HG03457 (cell line): Measurements from ENCODE around the gene LRRC7.

Source experiments
- ATAC-seq: cut with Tn5 transposase; IDR thresholded peaks from one replicate; pipeline ENCODE4 v1.9.1; 2021; ENCODE audit warnings: moderate number of reproducible peaks; ENCODE audit not compliant: unreplicated experiment

The LRRC7 gene

DNA sequence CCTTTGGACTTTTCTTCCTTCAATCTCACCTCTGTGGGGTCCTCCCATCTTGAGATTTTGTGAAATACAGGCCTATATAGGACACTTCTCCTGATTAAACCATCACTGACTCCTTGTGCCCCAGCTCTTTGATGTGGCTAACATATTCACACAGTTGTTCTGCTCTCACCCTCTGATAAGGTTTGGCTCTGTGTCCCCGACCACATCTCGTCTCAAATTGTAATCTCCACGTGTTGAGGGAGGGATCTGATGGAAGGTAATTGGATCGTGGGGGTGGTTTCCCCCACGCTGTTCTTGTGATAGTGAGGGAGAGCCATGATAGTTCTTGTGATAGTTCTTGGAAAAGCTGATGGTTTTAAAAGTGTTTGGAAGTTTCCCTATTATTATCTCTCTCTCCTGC lies 19.7 kb downstream of the LRRC7 start:
- no peak for ATAC-seq

DNA sequence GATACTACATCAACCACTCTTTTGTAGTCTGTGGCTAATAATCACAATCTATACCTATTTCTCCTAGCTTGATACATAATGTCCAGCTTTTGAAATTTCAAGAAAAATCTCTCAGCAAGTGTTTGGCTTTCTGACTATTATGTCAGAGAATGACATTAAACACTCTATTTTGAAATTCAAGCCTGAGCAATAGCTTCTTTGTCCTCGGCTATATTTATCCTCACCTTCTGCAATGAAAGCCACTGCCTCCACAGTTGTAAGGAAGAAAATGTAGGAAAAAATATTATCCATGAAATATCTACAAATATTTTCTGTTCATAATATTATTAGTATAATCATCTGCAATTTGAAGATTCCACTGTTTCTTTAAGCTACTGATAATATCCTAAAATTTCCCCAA lies 22.1 kb downstream of the LRRC7 start:
- ATAC-seq: no peak

DNA sequence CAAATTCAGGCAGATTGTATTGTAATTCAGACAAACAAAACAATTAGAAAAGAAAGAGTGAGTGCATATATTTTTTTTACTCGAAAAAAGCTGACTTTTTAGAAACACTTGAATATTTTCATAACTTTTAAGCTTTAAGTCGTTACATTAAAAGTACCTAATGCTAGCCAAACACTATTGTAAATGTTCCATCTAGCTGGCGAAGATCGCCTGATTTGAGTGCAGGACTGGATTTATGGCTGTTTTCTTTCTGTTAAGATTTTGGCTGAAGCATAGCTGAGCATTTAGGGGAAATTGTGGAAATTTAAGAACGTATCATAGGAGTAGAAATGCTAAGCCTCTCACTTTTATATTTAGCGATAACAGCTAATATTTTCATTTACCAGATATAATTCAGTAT lies 24.6 kb downstream of the LRRC7 start:
- no peak for ATAC-seq

DNA sequence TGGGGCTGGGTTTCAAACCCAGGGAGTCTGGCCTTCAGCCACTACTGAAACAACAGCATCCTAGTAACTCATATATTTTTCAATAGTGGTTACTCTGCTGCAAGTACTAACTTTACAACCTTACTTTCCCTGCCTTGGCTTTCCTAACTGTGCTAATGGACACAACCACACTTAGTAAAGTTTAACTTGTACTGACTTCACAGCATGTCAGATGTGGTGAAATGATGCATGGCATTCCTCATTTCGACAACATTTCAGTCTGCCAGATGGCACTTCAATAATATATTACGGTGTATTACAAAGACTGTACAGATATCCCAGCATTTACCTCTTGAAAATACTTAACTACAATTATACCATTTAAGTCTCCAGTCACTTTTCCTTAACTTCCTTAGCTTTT lies 27.8 kb downstream of the LRRC7 start:
- ATAC-seq: no peak

DNA sequence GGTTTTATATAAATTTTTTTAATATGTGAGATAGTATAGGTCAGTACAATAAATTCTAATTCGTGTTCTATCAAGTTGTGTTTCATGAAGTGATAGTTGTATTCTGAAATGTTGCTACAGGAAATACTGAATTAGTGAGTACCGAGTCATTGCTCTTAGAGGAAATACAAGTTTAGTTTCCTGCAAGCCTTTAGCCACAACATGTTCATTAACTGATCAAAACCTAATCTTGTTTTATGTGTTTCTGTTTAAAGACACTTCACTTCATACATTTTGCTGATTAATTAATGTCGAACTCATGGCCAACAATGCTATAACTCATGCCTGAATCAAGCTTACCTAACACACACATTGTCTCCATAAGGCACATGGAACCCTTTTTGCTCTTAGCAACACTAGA lies 43.6 kb downstream of the LRRC7 start:
- ATAC-seq: no peak

DNA sequence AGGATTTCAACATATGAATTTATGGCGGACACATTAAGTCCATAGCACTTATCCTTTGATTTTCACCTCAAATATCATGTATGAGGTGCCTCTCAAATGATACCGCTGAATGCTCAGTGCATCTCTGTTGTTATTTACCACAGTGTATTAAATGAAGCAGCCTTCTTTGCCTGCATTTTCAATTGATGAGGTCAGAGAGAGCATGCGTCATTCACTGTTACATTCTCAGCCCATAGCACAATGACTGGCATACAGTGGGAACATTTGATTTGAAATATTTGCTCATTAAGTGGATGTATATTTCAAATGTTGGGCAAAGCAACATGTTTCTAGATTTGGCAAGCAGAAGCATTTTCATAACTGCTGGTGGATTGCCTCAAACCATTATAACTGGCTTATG lies 45.7 kb downstream of the LRRC7 start:
- ATAC-seq: no peak

DNA sequence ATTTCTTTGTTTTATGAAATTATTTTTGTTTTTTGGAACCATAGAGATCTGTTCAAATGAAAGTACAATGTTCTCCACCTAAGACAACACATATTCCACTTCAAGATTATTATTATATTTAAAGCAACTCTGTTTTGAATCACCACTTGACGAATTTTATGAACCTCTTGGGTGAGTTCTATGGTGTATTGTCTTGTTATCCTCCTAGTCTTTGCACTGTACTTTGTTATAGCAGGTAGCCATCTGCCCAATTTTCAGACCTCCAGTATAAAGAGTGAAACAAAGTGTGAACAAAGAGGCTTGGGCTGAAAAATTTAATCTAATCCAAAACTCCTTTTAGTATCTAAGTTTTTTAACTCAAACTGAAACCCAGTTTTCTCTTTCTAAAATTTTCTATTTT lies 71.0 kb downstream of the LRRC7 start:
- ATAC-seq: no peak

DNA sequence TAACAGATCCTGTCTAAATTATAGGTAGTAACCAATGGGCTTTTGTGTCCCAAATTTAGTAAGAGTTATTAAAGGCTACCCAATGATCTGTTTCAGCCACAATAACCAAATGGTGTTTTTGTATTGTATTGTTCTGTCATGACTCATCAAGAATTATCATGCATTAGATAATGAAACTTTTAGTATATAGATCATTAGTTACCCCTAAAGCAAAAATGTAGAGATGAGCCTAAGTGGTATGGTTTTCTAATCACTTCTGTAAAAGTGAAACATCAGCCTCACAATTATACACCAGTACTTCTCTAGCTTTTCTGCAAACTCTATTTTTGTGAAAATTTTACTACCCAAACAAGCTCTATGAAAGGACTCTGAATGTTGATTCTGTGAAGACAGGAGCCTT lies 71.4 kb downstream of the LRRC7 start:
- no peak for ATAC-seq

DNA sequence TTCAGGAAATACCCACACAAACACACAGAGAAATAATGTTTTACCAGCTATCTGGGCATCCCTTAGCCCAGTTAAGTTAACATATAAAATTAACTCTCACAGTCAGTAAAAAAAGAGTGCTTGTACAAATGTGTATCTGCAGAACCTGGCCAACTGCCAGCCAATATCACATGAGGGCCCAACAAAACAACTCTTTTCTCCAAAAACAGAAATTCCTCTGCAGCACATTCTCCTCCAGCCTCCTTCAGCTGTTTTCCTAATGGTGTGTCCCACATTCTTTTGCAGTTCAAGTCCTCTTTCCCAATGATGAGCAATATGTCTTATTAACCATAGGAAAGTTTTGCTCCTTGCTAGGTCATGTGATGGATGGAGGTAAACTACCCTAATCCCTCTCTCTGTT lies 75.5 kb downstream of the LRRC7 start:
- no peak for ATAC-seq

DNA sequence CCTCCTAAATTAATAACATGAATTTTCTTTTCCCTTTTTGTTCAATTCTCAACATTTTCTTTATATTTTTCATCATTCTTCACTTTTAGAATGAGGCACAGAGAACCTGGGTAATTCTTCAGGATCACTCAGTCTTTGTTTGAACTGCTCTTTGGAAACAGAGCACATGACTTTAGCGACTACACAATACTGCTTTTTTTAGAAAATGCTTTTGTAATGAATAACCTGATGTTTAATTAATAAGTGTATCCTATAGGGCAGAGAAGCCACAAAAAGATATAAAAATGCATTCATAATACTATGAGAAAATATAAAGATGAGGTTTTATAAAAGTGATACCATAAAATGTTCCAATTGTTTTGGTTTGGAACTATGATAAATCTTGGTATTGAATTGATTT lies 77.8 kb downstream of the LRRC7 start:
- ATAC-seq: no peak

DNA sequence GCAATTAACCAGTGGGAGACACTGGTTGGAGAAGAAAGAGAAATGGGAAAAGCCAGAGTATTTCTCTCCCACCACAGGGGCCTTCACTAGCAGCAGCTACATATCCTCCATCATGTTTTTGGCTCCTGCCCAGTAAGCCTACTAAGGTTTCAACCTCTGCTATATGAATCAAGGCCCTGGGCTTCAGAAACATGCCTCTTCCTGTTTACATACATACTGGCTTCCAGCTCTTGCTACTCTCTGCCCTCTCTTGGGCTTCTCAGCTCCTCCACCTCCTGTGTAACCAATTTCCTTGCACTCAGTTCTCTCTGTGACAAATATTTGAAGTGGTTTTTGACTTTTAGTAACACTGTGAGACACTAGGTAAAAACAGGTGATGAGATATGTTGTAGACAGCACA lies 80.8 kb downstream of the LRRC7 start:
- ATAC-seq: no peak

DNA sequence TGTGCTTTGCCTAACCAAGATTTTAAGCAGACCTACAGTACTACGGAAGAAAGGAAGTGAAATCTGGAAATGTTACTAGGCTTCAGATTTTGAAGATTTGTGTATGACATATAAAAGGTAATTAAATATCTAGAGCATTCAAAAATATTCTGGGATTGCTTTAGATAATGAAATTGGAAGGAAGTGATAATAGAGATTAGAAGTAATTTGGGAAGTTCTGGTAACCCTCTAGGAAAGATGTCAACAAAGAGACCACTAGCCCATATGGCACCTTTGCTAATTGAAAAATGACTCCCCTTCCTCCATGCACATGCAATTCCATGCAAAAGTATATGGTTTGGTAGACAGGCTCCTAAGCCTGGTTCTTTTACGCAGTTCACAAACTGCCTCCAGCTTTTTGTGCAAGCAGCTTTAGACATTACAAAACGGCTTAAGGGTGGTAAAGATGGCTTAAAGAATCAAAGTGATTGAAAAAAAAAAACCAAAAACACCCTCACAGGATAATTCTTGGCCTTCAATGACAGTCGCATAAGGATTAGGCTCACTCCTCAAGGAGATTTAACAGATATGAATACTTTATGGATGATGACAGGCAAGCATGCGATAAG lies 81.8 kb downstream of the LRRC7 start:
- ATAC-seq: no peak

DNA sequence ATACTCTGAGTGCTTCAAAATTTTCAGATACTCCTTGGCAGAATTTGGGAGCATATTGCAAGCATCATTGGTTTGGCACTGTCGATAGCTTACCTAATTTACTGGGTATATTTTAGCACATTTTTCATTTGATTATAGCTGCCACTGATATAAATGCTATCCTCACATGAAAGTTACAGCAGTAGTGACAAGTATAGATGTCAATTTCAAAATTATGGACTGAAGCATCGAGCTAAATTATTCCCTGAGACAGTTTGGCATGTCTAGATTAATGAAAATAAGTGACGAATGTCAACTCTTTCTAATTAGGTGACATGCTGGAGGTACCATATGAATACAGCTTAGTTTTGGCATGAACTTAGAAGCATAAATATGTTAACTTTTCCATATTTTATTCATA lies 83.1 kb downstream of the LRRC7 start:
- ATAC-seq: no peak

DNA sequence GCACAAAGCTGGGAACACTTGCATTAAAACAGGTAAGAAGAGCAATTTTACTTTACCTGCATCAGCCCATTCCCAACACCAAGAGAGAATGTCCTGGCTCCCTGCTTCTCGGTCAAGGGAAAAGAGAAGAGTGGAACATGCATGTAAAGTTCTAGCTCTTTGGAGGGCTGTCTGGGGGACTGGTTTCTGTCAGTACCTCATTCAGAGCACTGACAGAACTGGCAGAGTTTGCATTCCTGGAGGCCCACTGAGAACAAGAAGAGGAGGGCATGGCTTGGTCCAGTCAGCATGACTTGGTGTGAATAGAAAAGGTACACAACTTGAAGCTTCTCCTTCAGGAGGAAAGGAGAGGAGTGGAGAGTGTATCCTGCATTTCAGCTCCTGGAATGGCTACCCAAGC lies 83.9 kb downstream of the LRRC7 start:
- ATAC-seq: no peak

DNA sequence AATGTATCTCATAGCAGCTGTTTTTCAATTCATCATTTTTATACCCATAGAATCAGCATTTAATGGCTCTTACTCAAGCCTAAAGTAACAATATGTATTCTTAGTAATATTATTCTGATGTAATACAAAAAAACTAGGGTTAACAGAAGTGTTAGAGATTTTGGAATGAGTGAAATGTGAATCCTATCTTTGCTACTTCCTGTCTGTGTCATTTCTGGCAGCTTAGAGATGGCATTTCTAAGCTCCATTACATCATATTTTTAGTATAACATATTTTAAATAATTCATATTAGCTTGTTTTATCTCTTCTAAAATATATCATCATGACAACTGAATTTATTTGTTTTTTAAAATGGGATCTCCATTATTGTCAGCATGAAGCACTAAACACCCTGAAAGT lies 90.2 kb downstream of the LRRC7 start:
- no peak for ATAC-seq

DNA sequence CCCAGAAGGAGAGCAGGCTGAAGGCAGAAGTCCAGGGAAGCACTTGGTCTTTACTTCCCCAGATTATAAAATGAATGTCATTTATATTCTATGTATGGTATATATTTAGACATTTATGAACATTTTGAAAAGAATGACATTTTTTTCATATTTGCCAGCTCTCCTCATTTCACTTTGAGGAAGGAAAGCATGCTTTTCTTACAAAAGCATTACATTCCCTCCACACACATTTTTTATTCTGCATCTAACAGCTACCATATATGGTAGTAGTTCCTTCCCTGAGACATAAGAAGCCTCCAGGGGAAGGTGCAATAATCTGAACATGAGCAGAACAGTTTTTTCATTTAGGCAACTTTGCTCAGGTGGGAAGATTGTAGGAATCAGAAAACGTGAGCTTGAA lies 94.0 kb downstream of the LRRC7 start:
- ATAC-seq: no peak

DNA sequence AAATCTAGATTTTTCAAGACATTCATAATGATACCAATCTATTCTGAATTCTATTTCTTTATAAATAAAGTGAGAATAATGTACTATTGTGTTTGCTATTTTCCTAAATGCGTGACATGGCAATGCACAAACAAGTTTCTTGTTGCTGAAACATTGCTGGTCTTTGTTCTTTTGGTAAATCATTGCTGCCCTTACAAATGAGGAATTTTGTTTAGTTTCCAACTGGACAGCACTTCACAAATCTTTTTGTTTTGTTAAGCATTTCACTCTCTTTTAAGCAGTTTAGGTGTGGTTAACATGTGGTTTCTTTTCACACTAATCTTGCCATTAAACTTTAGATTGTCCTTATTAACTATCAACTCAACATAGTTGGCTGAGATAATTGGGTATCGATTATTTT lies 94.6 kb downstream of the LRRC7 start:
- ATAC-seq: no peak

DNA sequence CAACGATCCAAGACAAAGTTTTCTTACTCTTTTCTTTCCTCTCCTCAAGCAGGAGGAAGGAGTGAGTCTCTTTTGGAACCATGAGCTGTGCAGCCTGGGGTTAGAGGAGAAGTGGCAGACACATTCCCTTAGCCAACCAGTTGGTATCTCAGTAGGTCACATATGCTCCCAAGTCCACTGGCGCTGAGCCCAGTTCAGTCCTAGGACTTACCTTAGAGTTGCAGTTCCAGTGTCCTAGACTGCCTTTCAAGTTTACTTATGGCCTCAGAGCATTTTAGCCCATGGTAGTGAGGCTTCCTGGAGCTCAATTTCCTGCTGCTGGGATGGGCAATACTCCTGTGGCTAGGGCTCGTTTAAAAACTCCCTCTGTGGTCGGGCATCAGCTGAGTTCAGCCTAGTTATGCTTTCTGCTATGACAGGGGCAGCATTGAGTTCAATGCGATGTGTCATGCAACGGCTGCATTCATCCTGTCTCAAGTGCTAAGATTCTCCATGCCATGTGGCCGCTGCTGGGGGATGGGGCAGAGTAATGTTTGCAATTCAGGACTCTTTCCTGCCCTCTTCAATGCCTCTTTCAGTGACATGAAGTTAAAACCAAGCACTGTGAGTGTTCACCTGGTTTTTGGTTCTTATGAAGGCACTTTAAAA lies 103.8 kb downstream of the LRRC7 start:
- ATAC-seq: no peak

DNA sequence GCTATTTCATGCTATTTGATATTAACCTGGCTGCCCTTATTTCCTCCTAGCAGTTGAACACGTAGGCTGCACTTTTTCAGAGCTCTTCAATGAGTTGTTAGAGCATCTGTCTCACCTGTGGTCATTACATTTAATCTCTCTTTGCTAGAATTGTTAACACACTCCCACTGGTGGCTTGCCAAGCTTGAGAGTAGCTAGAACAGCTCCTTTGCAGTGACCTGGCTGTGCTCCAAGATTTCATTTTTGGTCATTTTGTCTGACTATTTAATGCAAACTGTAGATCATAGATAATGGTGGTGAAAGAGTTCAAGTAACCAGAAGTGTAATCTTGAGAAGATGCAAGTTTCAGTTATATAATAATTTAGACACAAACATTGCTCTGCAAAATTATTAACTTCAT lies 105.6 kb downstream of the LRRC7 start:
- no peak for ATAC-seq

DNA sequence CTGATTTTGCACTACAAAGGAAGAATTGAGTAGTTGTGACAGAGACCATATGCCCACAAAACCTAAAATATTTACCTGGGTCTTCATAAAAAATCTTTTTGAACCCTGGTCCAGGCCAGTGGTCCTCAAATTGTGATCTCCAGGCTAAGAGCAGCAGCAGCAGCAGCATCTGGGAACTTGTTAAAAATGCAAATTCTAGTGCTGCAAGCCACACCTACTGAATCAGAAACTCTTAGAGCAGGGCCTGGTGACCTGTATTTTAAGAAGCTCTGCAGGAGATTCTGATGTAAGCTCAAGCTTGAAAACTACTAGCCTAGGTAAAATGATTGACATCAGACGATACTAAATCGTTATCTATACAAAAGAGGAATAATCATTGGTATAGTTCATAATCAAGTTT lies 112.2 kb downstream of the LRRC7 start:
- ATAC-seq: no peak

DNA sequence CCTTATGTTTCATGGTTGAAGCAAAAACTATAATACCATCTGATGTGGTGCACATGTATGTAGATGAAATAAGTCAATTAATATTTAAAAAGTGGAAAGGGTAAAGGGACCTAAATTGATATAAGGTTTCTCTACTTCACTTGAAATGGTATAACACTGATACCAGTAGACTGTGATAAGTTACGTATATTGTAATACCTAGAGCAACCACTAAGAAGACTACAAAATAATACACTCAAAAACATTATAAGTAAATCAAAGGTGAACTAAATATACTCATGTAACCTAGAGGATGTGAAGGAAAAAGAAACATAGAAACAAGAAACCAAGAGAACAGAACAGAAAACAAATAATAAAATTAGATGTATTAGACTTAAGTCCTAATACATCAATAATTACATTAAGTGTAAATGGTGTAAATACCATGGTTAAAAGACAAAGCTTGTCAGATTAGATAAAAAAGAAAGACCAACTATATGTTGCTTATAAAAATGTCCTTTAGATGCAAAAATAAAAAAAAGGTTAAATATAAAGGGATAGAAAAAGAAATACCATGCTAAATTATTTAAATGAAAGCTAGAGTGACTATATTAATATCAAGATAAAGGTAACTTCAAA lies 118.8 kb downstream of the LRRC7 start:
- ATAC-seq: no peak

DNA sequence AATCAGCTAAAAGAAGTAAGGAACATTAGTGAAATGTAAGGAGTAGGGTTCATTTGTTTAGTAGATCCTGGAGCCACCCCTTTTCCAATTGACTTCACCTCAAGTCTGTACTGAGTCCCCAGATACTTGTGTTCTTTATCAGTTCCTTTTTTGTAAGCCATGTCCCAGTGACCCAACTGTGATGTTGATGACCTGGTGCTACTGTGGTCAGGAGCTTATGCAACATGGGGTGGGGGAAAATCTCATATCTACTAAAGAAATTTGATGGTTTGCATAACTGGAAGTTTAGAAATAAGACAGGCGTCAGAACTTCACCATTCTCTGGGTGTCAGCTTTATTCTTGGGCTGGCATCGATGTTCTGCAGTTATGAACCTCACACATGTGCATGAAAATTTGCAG lies 120.5 kb downstream of the LRRC7 start:
- no peak for ATAC-seq

DNA sequence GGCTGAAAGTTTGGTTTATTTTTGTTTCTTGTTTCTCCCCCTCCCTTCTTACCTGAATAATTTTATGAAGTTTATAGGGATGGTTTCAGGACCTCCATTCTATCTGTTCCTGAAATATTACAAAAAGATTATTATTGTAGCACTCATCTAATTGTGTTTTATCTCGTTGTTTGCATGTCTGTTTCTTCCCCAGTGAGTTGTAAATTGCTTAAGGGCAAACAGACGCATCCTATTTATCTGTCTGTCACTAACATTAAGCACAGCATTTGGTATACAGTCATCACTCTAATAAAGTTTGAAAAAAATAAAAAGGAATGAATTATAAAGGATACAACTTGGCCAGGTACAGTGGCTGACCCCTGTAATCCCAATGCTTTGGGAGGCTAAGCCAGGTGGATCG lies 123.5 kb downstream of the LRRC7 start:
- ATAC-seq: no peak
